Iris pigment epithelial cell (primary cell): Measurements from ENCODE around the gene COL9A3.

Experiments
- DNase-seq: peaks from one replicate; pipeline ENCODE4 v3.0.0-alpha.2; 2011; ENCODE audit warnings: low read depth

COL9A3 gene

GRCh38 chr20:62778601-62779416, 38.0 kb upstream of the COL9A3 start:
- DNase-seq = no peak

- no peak for DNase-seq
Observed at GRCh38 chr20:62779417-62779685, 37.5 kb upstream of the COL9A3 start.

GRCh38 chr20:62780204-62780603, 36.6 kb upstream of the COL9A3 start:
- DNase-seq = no peak

GRCh38 chr20:62780696-62781095, 36.2 kb upstream of the COL9A3 start:
- no peak for DNase-seq

GRCh38 chr20:62782149-62782892, 34.5 kb upstream of the COL9A3 start:
- DNase-seq = no peak

GRCh38 chr20:62782893-62783278, 34.0 kb upstream of the COL9A3 start:
- no peak for DNase-seq

GRCh38 chr20:62784497-62784896, 32.4 kb upstream of the COL9A3 start:
- no peak for DNase-seq

GRCh38 chr20:62785393-62785792, 31.5 kb upstream of the COL9A3 start:
- DNase-seq = no peak

GRCh38 chr20:62786157-62786556, 30.7 kb upstream of the COL9A3 start:
- no peak for DNase-seq

GRCh38 chr20:62787321-62787720, 29.5 kb upstream of the COL9A3 start:
- DNase-seq = no peak

GRCh38 chr20:62787866-62788265, 29.0 kb upstream of the COL9A3 start:
- no peak for DNase-seq

GRCh38 chr20:62788607-62789006, 28.2 kb upstream of the COL9A3 start:
- no peak for DNase-seq

GRCh38 chr20:62790075-62790474, 26.8 kb upstream of the COL9A3 start:
- DNase-seq = no peak

- DNase-seq = peak; percentile 86
Observed at GRCh38 chr20:62791301-62792181, 25.3 kb upstream of the COL9A3 start.

- peak; percentile 61 for DNase-seq
Observed at GRCh38 chr20:62792182-62792939, 24.5 kb upstream of the COL9A3 start.

GRCh38 chr20:62792940-62793756, 23.7 kb upstream of the COL9A3 start:
- DNase-seq = no peak

GRCh38 chr20:62793757-62794006, 23.2 kb upstream of the COL9A3 start:
- no peak for DNase-seq

GRCh38 chr20:62794007-62794724, 22.7 kb upstream of the COL9A3 start:
- DNase-seq = peak; percentile 95

GRCh38 chr20:62795023-62795761, 21.7 kb upstream of the COL9A3 start:
- peak; percentile 59 for DNase-seq
